Mesendoderm (in vitro differentiated cells): ENCODE results near the gene ATG14.

Experiments
- DNase-seq: peaks from one replicate; pipeline ENCODE4 v3.0.0; 2013
- H2AK5ac ChIP-seq: 2 replicates; pipeline ENCODE4 v1.6.1; 2013; ENCODE audit warnings: low read length, inconsistent platforms
- H2BK120ac ChIP-seq: 2 replicates; pipeline ENCODE4 v1.6.1; 2013; ENCODE audit warnings: low read depth, mild to moderate bottlenecking, low read length, moderate library complexity, mixed read lengths
- H2BK15ac ChIP-seq: replicated peaks from 2 replicates; pipeline ENCODE4 v1.6.1; 2013; ENCODE audit warnings: low read depth, mild to moderate bottlenecking, moderate library complexity
- H2BK5ac ChIP-seq: 2 replicates; pipeline ENCODE4 v1.6.1; 2013; ENCODE audit warnings: low read length, inconsistent platforms
- H3K18ac ChIP-seq: 2 replicates; pipeline ENCODE4 v1.6.1; 2013; ENCODE audit warnings: mild to moderate bottlenecking, low read length, mixed read lengths
- H3K23ac ChIP-seq: one replicate; pipeline ENCODE4 v1.6.1; 2013; ENCODE audit warnings: low read length
- H3K27ac ChIP-seq: 2 replicates; pipeline ENCODE4 v1.5.1; 2013; ENCODE audit warnings: low read depth, mild to moderate bottlenecking, inconsistent platforms, low read length, moderate library complexity
- H3K27me3 ChIP-seq: 2 replicates; pipeline ENCODE4 v1.6.1; 2013; ENCODE audit warnings: low read length, control low read depth, mild to moderate bottlenecking, inconsistent platforms; ENCODE audit not compliant: insufficient read depth, poor library complexity
- H3K36me3 ChIP-seq: 2 replicates; pipeline ENCODE4 v1.6.1; 2013; ENCODE audit warnings: low read length, inconsistent platforms; ENCODE audit not compliant: control insufficient read depth, insufficient read depth
- H3K4ac ChIP-seq: one replicate; pipeline ENCODE4 v1.6.1; 2013; ENCODE audit warnings: low read depth, mild to moderate bottlenecking, low read length, moderate library complexity
- H3K4me1 ChIP-seq: 2 replicates; pipeline ENCODE4 v1.6.1; 2013; ENCODE audit warnings: low read depth, low read length, inconsistent platforms; ENCODE audit not compliant: control insufficient read depth
- H3K4me2 ChIP-seq: 2 replicates; pipeline ENCODE4 v1.6.1; 2013; ENCODE audit warnings: low read length
- H3K4me3 ChIP-seq: 2 replicates; pipeline ENCODE4 v1.5.1; 2013; ENCODE audit warnings: mild to moderate bottlenecking, low read length
- H3K56ac ChIP-seq: one replicate; pipeline ENCODE4 v1.6.1; 2013; ENCODE audit warnings: low read length
- H3K79me1 ChIP-seq: 2 replicates; pipeline ENCODE4 v1.6.1; 2013; ENCODE audit warnings: low read length, inconsistent platforms
- H3K79me2 ChIP-seq: 2 replicates; pipeline ENCODE4 v1.6.1; 2013; ENCODE audit warnings: mild to moderate bottlenecking, low read length; ENCODE audit not compliant: control insufficient read depth, insufficient read depth
- H3K9ac ChIP-seq: 2 replicates; pipeline ENCODE4 v1.6.1; 2013; ENCODE audit warnings: low read length, inconsistent platforms
- H4K5ac ChIP-seq: one replicate; pipeline ENCODE4 v1.6.1; 2013; ENCODE audit warnings: low read length
- H4K8ac ChIP-seq: one replicate; pipeline ENCODE4 v1.6.1; 2013; ENCODE audit warnings: low read depth, mild to moderate bottlenecking, control low read depth, low read length, moderate library complexity
- WGBS: extraction: QIAGEN DNeasy Blood & Tissue Kit; methylation state at CpG from one replicate; pipeline ENCODE4 v1.1.7; 2013; ENCODE audit warnings: low lambda C conversion rate, missing lambda C conversion rate; ENCODE audit not compliant: insufficient coverage; ENCODE audit errors: extremely low coverage; 5-methylcytosine and 5-hydroxymethylcytosine counted together

Gene ATG14

GRCh38 chr14:55374771-55375170 lies 36.9 kb downstream of the ATG14 start:
- Histone ChIP-seq H3K4me1 (no peaks in the 10 kb centered on the region), H3K79me2 (no peaks in the 10 kb centered on the region), H3K18ac (no peak overlapping the region), H2AK5ac (no peak overlapping the region), H3K56ac (no peak overlapping the region), H2BK120ac (no peak overlapping the region), H3K23ac (no peak overlapping the region), H3K79me1 (no peaks in the 10 kb centered on the region), H3K4ac (no peak overlapping the region), H3K4me2 (no peak overlapping the region), H3K36me3 (peaks cover 1% of the 10 kb centered on the region), H3K9ac (no peak overlapping the region), H4K8ac (no peak overlapping the region), H3K4me3 (no peak overlapping the region), H2BK5ac (no peak overlapping the region), H4K5ac (no peak overlapping the region), H3K27me3 (no peaks in the 10 kb centered on the region), H3K27ac (no peak overlapping the region), H2BK15ac (no peak overlapping the region)
- DNase-seq = no peak
- WGBS = no CpG with 5 or more reads among the region's 4 CpGs

- no peak overlapping the region for H3K4me3 ChIP-seq
- H4K8ac ChIP-seq = no peak overlapping the region
- H3K18ac ChIP-seq = no peak overlapping the region
- no peak overlapping the region for H2BK15ac ChIP-seq
- no peaks in the 10 kb centered on the region for H3K79me1 ChIP-seq
- no peaks in the 10 kb centered on the region for H3K79me2 ChIP-seq
- H3K4me1 ChIP-seq = no peaks in the 10 kb centered on the region
- no peak overlapping the region for H3K56ac ChIP-seq
- H2BK120ac ChIP-seq = no peak overlapping the region
- no peak overlapping the region for H3K9ac ChIP-seq
- no peak overlapping the region for H3K4ac ChIP-seq
- H3K23ac ChIP-seq = no peak overlapping the region
- H2BK5ac ChIP-seq = no peak overlapping the region
- peak; percentile 48 for DNase-seq
- H3K27ac ChIP-seq = no peak overlapping the region
- H2AK5ac ChIP-seq = no peak overlapping the region
- no peak overlapping the region for H3K4me2 ChIP-seq
- H3K36me3 ChIP-seq = peaks cover 3% of the 10 kb centered on the region
- no peak overlapping the region for H4K5ac ChIP-seq
- no peaks in the 10 kb centered on the region for H3K27me3 ChIP-seq
- no CpG with 5 or more reads among the region's 5 CpGs for WGBS
Measured at GRCh38 chr14:55373784-55374705, 37.6 kb downstream of the ATG14 start.

- H2BK120ac ChIP-seq = no peak overlapping the region
- no peak overlapping the region for H2BK5ac ChIP-seq
- H3K9ac ChIP-seq = no peak overlapping the region
- no peaks in the 10 kb centered on the region for H3K27me3 ChIP-seq
- no peak overlapping the region for H2AK5ac ChIP-seq
- no peak overlapping the region for H4K5ac ChIP-seq
- H4K8ac ChIP-seq = no peak overlapping the region
- no peak overlapping the region for H3K18ac ChIP-seq
- DNase-seq = no peak
- no peak overlapping the region for H3K4me2 ChIP-seq
- no peak overlapping the region for H3K56ac ChIP-seq
- H3K4me3 ChIP-seq = no peak overlapping the region
- no peak overlapping the region for H3K4ac ChIP-seq
- no peak overlapping the region for H2BK15ac ChIP-seq
- H3K23ac ChIP-seq = no peak overlapping the region
- H3K4me1 ChIP-seq = no peaks in the 10 kb centered on the region
- no peaks in the 10 kb centered on the region for H3K79me2 ChIP-seq
- no peaks in the 10 kb centered on the region for H3K79me1 ChIP-seq
- H3K27ac ChIP-seq = no peak overlapping the region
- peaks cover 5% of the 10 kb centered on the region for H3K36me3 ChIP-seq
- no CpG with 5 or more reads among the region's 7 CpGs for WGBS
Measured at GRCh38 chr14:55372825-55373224, 38.8 kb downstream of the ATG14 start.

- Histone ChIP-seq H3K79me1 (no peaks in the 10 kb centered on the region), H3K4me2 (no peak overlapping the region), H3K4ac (no peak overlapping the region), H3K4me3 (no peak overlapping the region), H3K18ac (no peak overlapping the region), H3K9ac (no peak overlapping the region), H3K4me1 (no peaks in the 10 kb centered on the region), H3K56ac (no peak overlapping the region), H3K36me3 (peaks cover 5% of the 10 kb centered on the region), H4K5ac (no peak overlapping the region), H2AK5ac (no peak overlapping the region), H2BK120ac (no peak overlapping the region), H3K27ac (no peak overlapping the region), H3K23ac (no peak overlapping the region), H4K8ac (no peak overlapping the region), H2BK15ac (no peak overlapping the region), H3K79me2 (no peaks in the 10 kb centered on the region), H3K27me3 (no peaks in the 10 kb centered on the region), H2BK5ac (no peak overlapping the region)
- no CpG with 5 or more reads among the region's 1 CpG for WGBS
- DNase-seq = no peak
Measured at GRCh38 chr14:55372423-55372822, 39.2 kb downstream of the ATG14 start.

GRCh38 chr14:55370883-55371455 lies 40.7 kb downstream of the ATG14 start:
- Histone ChIP-seq H3K56ac (no peak overlapping the region), H3K4me1 (no peaks in the 10 kb centered on the region), H3K4me2 (no peak overlapping the region), H4K5ac (no peak overlapping the region), H3K36me3 (peaks cover 4% of the 10 kb centered on the region), H2BK120ac (no peak overlapping the region), H2AK5ac (no peak overlapping the region), H3K27me3 (no peaks in the 10 kb centered on the region), H2BK5ac (no peak overlapping the region), H3K18ac (no peak overlapping the region), H3K27ac (no peak overlapping the region), H3K79me1 (no peaks in the 10 kb centered on the region), H3K23ac (no peak overlapping the region), H3K9ac (no peak overlapping the region), H3K79me2 (no peaks in the 10 kb centered on the region), H4K8ac (no peak overlapping the region), H2BK15ac (no peak overlapping the region), H3K4ac (no peak overlapping the region), H3K4me3 (no peak overlapping the region)
- no CpG with 5 or more reads among the region's 11 CpGs for WGBS
- no peak for DNase-seq
